ENCODE data around the gene KMT2A.

GRCh38 chr11:118574636-118575035, 138.3 kb downstream of the KMT2A start:
- TF ChIP-seq CTCF (IDR thresholded peaks at IDR 0.05; ENCODE audit: low read length) = no peak
- TF ChIP-seq EZH2 (optimal IDR thresholded peaks at IDR 0.05; ENCODE audit: low read depth, low read length) = no peak
- no peak for TF ChIP-seq EZH2phosphoT487 (IDR thresholded peaks at IDR 0.05; ENCODE audit: low read length)
